Hepatocyte (in vitro differentiated cells): ENCODE data around the gene WDFY4.

ENCODE experiments used
- CTCF ChIP-seq: fragments of 200-600 bp; sonication (generic); IDR thresholded peaks from 2 replicates; pipeline ENCODE4 v1.5.1; 2016; ENCODE audit warnings: antibody characterized with exemption, mild to moderate bottlenecking; ENCODE audit not compliant: poor library complexity
- EZH2 ChIP-seq: fragments of 200-600 bp; sonication (generic); IDR thresholded peaks from 2 replicates; pipeline ENCODE4 v1.6.1; 2016; ENCODE audit warnings: antibody characterized with exemption, mild to moderate bottlenecking, borderline replicate concordance
- EZH2phosphoT487 ChIP-seq: fragments of 200-600 bp; sonication (generic); IDR thresholded peaks from one replicate; pipeline ENCODE4 v1.6.1; 2018; ENCODE audit warnings: antibody characterized with exemption, mild to moderate bottlenecking, low read depth, moderate library complexity; ENCODE audit not compliant: unreplicated experiment, severe bottlenecking

- TF ChIP-seq EZH2 (no peak), CTCF (no peak), EZH2phosphoT487 (no peak)
Measured at GRCh38 chr10:48996329-48996728, 311.7 kb downstream of the WDFY4 start.
